NCI-H460 (cell line): ENCODE data around the gene KLHDC7B. TPM values are rescaled to one million over a fixed set of nuclear protein-coding genes. Genes with fewer than 3 reads are reported as not detected.

Experiments used
- DNase-seq: peaks from one replicate; pipeline ENCODE4 v3.0.0-alpha.2; 2016; ENCODE audit warnings: low read depth; ENCODE audit errors: extremely low read depth
- total RNA-seq: library from RNA; depleted of rRNA; stranded (reverse); fragments of >200 nt; shearing (Covaris generic); gene quantifications from 2 replicates; pipeline ENCODE4 v1.2.3, GENCODE V29; 2014

The KLHDC7B gene
- total RNA-seq, 1 experiment from 2014 or later = 2.1 TPM

DNA sequence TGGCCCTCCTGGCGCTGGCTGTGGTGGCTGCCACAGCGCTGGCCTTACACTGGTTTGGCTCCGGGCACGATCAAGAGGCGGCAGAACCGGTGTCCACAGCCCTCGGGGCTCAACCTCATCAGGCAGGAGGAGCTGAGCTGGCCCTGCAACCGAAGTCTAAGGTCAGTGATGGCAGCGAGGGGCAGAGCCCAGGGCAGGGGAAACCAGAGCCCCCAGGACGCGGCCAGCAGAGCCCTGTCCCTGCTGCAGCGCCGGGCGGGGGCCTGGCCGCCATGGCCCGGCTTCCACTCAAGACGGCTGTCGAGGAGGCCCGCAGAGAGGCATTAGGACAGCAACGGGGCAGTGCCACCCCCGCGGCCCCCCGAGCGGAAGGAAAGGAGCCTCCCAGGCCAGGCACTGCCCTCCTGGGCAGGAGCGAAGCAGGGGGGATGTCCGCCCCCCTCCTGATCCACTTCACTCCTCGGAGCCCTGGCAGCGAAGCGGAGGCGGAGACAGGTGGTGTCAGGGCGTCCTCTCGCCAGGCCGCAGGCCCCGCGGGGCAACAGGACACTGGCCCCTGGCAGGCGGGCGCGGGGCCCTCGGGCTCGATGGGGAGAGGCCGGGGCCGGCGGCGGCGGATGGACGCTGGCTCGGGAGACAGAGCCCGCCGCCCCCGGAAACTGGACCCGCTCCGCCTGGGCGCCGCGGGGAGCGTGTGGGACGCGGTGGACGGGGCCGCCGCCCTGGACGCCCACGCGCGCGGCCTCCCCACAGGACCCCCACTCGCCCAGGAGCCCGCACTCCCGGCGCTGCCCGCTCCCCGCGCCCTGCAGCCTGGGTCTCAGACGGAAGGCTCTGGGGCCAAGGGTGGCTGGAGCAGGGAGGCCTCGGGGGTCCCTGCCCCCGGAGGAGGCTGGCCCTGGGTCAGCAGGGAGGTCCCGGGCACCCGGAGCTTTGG is 895 bp downstream of the KLHDC7B start:
- no peak for DNase-seq

DNA sequence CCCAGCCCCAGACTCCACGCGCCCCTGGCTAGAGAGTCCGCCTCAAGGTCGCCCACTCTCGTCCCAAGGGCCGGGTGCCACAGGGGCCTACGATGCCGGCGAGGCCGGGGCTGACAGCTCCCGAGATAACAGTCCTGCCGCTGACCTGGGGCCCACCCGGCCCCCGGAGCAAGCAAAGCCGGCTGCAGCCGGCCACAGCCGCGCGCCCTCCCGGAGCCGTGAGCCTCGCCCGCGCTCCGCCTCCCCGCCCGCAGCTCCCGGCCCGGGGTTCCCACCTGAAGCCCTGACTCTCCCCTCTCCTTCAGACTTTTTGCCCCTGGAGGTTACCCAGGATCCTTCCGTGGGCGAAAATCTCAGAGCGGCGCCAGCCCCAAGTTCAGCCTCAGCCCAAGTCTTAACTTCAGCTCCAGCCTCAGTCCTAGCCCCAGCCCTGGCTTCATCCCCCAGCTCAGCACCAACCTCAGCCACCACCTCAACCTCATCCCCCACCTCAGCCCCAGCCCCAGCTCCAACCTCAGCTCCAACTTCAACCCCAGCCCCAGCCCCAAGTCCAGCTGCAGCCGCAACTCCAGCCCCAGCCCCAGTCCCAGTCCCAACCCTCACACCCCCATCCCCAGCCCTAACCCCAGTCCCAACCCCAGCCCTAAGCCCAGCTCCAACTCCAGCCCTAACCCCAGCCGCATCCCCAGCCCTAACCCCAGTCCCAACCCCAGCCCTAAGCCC is 1.7 kb downstream of the KLHDC7B start:
- no peak for DNase-seq

DNA sequence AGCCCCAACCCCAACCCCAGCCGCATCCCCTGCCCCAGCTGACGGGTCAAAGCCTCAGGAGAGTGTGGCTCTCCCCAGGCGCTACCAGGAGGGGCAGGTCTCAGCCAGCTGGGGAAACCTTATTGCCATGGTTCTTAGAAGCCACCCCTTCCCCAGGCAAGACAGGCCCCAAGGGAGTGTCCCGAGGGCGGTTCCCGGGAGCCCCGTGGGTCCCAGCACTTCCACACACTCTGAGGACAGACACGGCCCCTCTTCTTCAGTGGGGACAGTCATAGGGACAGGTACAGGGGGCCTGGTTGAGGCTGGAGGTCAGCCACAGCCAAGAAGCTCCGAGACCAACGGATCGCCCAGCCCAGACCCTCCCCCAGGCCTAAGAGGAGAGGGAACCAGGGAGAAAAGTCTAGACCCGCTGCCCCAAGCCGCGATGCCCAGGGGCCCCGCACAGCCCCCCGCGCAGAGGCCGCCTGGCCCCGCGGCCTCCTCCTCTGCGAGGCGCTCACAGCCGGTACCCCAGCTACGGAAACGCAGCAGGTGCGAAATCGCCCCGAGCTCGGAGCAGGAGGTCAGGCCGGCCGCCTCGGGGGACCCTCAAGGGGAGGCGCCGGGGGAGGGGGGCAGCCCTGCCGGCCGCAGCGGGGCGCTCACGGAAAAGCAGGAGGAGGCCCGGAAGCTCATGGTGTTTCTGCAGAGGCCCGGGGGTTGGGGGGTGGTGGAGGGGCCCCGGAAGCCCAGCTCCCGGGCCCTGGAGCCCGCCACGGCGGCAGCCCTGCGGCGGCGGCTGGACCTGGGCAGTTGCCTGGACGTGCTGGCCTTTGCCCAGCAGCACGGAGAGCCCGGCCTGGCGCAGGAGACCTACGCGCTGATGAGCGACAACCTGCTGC is 2.6 kb downstream of the KLHDC7B start:
- no peak for DNase-seq

DNA sequence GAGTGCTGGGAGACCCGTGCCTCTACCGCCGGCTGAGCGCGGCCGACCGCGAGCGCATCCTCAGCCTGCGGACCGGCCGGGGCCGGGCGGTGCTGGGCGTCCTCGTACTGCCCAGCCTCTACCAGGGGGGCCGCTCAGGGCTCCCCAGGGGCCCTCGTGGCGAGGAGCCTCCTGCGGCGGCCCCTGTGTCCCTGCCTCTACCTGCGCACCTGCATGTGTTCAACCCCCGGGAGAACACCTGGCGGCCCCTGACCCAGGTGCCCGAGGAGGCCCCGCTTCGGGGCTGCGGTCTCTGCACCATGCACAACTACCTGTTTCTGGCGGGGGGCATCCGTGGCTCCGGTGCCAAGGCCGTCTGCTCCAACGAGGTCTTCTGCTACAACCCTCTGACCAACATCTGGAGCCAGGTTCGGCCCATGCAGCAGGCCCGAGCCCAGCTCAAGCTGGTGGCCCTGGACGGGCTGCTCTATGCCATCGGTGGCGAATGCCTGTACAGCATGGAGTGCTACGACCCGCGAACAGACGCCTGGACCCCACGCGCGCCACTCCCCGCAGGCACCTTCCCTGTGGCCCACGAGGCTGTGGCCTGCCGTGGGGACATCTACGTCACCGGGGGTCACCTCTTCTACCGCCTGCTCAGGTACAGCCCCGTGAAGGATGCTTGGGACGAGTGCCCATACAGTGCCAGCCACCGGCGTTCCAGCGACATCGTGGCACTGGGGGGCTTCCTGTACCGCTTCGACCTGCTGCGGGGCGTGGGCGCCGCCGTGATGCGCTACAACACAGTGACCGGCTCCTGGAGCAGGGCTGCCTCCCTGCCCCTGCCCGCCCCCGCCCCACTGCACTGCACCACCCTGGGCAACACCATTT is 3.5 kb downstream of the KLHDC7B start:
- DNase-seq = no peak

DNA sequence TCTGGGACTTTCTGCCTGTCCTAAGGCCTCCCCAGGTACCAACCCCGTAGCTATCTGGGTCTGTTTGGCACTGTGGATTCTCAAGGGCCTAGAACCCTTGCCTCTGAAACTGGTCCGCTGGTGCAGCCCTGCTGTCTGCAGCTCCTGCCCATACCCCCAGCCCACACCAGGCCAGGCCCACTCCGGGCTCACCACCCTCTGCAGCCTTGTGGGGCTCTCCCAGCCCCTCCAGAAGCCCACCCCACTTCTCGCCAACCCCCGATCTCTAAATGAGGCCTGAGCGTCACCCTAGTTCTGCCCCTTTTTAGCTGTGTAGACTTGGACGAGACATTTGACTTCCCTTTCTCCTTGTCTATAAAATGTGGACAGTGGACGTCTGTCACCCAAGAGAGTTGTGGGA is 4.7 kb downstream of the KLHDC7B start:
- DNase-seq = no peak

DNA sequence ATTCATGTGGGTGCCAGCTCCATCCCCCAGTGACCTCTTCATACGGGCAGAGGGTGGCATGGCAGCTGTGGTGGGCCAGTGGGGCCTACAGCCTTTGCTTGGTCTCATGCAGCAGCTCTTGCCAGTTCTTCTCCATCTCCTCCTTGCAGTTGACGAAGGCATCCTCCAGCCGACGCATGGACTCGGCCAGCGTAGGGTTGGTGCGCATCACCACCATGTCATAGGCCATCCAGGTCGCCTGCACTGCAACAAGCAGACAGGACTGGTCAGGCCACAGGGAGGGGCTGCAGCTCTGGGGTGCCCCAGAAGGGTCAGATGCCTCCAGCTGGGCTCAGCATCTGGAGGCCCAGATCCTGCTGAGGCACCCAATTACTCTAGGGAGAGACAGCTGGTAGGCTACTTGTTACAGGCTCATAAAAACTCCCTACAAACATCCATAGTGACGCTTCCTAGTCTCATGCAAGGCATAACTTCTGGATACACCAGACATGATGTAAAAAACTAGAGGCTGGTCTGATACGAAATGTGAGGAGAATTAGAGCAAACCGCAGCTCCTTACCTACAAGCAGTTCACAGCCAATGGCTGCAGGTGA is 5.6 kb downstream of the KLHDC7B start:
- DNase-seq = no peak

DNA sequence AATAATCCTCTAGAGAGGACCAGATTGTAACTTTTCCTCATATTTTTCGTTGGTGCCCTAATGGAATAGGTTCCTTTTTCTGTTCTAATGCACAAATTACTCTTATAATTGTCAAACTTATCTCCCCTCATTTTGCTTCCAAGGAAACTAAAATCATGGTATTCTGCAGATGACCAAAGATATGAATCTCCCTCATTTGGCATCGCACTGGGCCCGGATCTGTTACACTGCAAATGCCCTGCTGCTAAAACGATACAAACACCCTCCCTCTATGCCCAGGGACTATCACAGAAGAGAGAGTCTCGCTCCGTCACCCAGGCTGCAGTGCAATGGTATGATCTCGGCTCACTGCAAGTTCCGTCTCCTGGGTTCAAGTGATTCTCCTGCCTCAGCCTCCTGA is 7.6 kb downstream of the KLHDC7B start:
- DNase-seq = no peak

DNA sequence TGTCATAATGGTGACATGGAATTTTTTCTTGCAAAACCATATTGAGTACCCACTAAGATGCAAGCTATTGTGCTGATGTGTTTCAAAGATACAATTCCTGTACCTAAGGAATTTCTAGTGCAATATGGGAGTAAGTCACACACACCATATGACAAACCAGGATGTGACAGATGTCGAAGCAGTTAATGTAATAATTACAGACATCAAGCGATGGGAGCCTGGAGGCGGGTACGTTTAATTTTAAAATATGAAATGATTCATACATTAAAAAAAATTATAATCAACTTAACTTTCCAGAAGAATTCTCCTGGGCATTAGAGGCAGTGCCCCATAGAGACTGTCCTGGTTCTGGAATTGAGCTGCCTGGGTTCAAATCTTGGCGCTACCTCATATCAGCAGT is 11.0 kb downstream of the KLHDC7B start:
- DNase-seq = no peak

DNA sequence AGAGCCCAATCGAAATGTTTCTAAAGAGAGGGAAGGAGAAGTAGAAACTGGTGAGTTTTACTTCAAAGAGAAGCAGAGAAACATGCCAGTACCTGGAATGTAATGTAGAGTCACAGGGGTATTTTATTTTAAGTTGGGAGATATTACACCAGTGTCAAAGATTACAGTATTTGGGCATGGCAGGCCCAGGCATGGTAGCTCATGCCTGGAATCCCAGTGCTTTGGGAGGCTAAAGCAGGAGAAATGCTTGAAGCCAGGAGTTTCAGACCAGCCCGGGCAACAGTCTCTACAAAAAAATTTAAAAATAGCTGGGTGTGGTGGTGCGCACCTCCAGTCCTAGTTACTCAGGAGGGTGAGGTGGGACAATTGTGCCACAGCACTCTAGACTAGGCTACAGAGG is 14.3 kb downstream of the KLHDC7B start:
- no peak for DNase-seq

DNA sequence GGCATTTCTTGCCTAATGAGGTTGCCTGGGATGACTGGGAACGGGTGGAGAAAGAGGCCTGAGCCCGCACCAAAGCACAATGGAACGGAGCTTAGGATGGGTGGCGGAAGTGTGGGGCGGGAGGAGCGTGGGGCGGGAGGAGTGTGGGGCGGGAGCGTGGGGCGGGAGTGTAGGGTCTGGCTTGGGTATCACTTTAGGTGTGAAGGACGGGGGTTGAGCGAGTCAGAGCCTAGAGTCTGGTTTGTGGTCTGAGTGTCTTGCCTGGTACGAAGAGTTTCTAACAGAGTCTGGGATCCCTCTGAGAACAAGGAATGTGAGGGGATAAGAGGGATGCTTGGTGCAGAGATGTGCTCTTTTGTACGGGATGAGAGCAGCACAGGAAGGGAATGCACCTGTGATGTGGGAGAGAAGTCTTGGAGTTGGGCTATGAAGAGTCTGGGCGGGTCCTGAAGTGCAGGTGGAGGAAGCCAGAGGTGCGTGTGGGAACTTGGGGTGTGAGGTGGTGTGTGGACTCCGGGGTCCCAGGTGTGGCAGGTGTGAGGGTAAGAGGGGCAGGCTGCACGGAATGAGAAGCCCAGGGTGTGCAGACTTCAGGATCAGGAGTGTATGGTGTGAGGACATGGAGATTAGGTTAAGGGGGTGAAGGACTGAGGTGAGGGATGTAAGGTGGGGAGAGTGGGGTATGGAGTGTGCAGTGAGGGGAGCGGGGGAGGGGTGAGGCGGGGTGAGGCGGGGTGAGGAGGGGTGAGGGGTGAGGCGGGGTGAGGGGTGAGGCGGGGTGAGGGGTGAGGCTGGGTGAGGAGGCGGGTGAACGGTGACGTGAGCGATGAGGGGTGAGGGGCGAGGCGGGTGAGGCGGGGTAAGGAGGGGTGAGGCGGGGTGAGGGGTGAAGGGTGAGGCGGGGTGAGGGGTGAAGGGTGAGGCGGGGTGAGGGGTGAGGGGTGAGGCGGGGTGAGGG is 16.0 kb downstream of the KLHDC7B start:
- DNase-seq = no peak

DNA sequence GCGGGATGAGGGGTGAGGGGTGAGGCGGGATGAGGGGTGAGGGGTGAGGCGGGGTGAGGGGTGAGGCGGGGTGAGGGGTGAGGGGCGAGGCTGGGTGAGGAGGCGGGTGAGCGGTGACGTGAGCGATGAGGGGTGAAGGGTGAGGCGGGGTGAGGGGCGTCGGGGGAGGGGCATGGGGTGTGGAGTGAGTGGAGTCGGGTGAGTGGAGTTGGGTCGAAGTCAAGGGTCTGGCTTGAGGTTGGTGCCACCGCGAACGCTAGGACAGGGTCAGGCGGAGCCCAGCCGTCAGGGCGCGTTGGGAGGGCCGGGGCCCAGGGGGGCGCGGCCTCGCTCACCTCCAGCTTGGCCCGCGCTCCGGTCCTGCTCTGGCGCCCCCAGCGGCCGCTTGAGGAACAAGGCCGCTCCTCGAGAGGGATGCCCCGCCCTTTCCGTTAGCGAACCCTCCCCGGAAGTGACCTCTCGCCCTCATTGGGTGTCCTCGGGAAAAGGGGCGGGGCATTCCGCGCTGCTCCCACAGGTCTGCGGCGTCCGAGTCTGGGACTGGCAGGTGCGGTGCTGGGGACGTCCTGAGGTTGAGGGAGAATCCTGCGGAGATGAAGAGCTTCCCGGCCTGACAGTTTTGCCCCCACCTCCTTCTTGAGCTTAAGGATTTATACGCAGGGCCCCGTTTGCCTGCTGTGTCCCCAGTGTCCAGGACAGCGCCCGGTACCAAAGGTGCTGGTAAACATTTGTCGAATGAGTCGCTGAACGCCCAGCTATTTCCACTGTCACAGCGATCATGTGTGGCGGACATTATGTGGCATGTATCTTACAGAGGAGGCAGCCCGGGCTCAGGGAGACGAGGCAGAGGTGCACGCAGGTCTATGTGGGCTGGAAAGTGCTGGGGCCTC is 17.1 kb downstream of the KLHDC7B start, which contains the start of gene SYCE3:
Gene SYCE3 (minus strand): TSS at position 397 of the 890 bp plus-strand sequence. CDS start 6,514 bp downstream, outside the sequence.
- DNase-seq = peak; percentile 92

DNA sequence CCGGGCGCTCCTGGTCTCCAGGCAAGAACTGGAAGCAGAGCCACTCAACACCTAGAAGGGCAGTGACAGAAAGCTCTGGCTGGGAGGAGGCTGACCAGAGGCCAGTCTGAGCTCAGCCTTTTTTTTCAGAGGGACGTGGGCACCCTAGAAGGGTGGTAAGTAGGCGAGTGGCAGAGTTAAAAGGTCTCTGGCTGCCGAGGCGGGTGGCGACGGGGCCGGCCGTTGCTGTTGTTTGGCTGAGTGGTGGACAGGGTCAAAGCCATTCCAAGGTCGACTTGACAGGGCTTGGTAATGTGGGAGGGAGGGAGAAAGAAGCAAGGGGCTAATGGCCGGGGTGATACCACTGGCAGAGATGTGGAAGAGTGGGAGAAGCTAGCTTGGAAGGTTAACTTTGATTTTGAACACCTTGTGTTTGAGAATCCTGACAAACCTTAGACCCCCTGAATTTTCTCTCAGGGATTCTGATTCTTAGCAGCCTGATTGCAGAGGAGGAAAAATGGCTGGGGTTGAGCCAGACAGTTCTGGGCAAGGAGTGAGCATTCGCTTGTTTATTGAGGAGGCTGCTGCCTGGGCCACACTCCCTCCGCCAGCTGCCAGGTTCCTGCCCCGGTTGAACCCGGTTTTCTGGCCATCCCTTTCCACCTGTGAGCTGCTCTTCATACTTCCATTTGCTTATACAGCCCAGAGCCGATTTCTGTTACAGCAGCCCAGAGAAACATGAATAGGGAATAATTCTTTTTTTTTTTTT is 17.9 kb downstream of the KLHDC7B start:
- DNase-seq = no peak

DNA sequence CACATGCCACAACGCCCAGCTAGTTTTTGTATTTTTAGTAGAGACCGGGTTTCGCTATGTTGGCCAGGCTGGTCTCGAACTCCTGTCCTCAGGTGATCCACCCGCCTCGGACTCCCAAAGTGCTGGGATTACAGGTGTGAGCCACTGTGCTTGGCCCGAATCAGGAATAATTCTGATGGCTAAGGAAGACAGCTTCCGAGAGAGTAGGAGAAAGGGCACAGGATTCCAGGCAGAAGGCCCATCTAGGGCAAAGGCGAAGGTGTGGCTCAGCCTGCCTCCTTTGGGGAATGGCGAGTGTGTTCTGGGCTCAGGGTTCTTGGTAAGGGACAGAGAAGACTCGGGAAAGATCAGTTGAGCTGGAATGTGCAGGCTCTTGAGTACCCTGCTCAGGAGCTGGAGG is 18.6 kb downstream of the KLHDC7B start:
- DNase-seq = no peak

DNA sequence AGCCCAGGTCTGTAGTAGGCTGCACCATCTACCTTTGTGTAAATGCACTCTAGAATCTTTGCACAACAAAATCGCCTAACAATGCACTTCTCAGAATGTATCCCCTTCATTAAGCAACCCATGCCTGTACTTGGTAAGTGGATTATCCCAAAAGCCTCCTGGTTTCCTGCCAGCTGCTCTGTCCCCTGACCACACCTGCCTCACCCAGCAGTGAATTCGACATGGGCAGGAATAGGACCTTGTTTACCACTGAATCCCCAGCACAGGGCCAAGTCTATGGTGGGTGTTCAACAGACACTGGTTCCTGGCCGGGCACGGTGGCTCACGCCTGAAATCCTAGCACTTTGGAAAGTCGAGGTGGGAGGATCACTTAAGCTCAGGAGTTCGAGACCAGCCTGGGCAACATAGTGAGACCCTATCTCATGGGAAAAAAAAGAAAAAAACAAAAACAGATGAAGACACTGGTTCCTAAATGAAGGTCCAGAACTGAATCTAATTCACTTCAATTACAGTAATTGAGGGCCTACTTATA is 22.1 kb downstream of the KLHDC7B start:
- no peak for DNase-seq

DNA sequence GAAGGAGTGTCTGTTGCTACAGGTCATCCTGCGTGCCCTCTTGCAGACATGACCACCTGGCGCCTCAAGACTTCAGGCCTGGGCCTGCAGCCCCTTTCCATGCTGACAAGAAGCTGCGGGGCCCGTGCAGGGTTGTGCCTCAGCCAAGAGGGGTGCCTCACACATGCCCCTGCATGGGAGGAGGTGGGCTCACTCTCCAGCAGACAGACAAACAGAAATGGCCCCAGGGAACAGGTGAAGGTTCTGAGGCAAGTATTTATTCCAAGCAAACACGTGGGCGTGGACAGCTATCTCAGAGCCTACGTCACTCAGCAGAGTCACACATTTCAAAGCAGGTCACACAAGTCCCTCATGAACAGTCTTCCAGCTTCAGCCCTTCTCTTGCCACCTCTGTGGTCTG is 22.9 kb downstream of the KLHDC7B start:
- no peak for DNase-seq

DNA sequence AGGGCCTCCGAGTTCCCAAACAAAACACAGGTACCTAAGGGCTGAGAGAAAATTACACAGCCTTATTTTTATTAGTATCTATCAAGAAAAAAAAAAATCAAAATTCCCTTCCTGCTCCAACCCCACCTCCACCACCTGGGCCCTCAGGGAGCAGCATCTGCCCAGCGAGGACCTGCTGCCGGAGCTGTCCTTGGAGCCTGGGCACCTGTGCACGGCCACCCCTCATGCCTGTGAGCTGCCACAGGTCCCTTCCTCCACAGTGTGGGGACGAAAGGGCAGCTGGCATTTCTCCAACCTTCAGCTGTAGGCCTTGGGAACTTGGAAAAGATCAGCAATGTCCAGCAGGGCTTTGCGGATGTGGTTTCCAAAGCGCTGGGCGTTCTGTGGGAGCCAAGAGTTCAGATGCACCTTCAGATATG is 23.4 kb downstream of the KLHDC7B start:
- DNase-seq = no peak
